ENCODE measurements around the gene NFATC1. TPM values are rescaled to one million over a fixed set of nuclear protein-coding genes. Genes with fewer than 3 reads are reported as not detected.

NFATC1 gene
- total and polyA plus RNA-seq, 2 experiments from 2014 or later, result 7.5 to 9.8 TPM

- H3K4me3 ChIP-seq, result no peak overlapping the region
- H3K36me3 ChIP-seq (ENCODE audit: low read depth), result no peaks in the 10 kb centered on the region
- H3K27me3 ChIP-seq (replicated peaks; ENCODE audit: insufficient read depth), result 0 out of 2 replicates have a peak, but pooled peaks cover 3% of the 10 kb centered on the region
- in situ Hi-C loops (cut with MboI), result no loop called here
- no peak overlapping the region for H3K9ac ChIP-seq
- H3K4me2 ChIP-seq (ENCODE audit: unreplicated experiment), result no peak overlapping the region
- no peaks in the 10 kb centered on the region for H3K4me1 ChIP-seq (ENCODE audit: insufficient read depth)
- no peak overlapping the region for H3K27ac ChIP-seq
- no peak overlapping the region for H2AFZ ChIP-seq
- no peaks in the 10 kb centered on the region for H3K9me2 ChIP-seq (ENCODE audit: insufficient read depth)
- no peak for TF ChIP-seq EZH2 (IDR thresholded peaks at IDR 0.05; ENCODE audit: insufficient read depth, poor library complexity, severe bottlenecking)
- no peak for TF ChIP-seq EZH2phosphoT487 (IDR thresholded peaks at IDR 0.05; ENCODE audit: insufficient read depth, low read depth)
- no peaks in the 10 kb centered on the region for H3K9me3 ChIP-seq (ENCODE audit: low read depth)
- no peaks in the 10 kb centered on the region; the same call in 1 of the 2 replicates for H3F3A ChIP-seq (ENCODE audit: insufficient read depth)
- peak; percentile 6 for DNase-seq
- 79 to 81% methylated on average over 26 to 27 of the region's 27 CpGs for WGBS, 2 experiments (ENCODE audit: low coverage in 1 of 2, low lambda C conversion rate in 2 of 2, missing lambda C conversion rate in 2 of 2)
- no peaks in the 10 kb centered on the region for H3K79me2 ChIP-seq (ENCODE audit: insufficient read depth)
- no peaks in the 10 kb centered on the region for H4K20me1 ChIP-seq (ENCODE audit: insufficient read depth)
Observed at GRCh38 chr18:79578396-79579260, 182.9 kb downstream of the NFATC1 start.

Small RNA genes lying within 50 kb of the gene (small RNA-seq; reads per million reads assigned to genes)
- gene AC018445.2 (ENCODE audit: low read depth, low replicate concordance), result not detected
